ENCODE data around the gene KRTAP10-8.
"Not testable (repeated sequence)": the region's sequence is repeated elsewhere in the genome, so short reads cannot be mapped to it uniquely, and the experiment has no call there.

- TF ChIP-seq ARNTL (CRISPR knock-in tag; IDR thresholded peaks at IDR 0.05; ENCODE audit: borderline replicate concordance, low read depth); RARB (CRISPR knock-in tag; IDR thresholded peaks at IDR 0.05); ISL1 (CRISPR knock-in tag; IDR thresholded peaks at IDR 0.05); CSDC2 (CRISPR knock-in tag; IDR thresholded peaks at IDR 0.05); CSRNP3 (CRISPR knock-in tag; IDR thresholded peaks at IDR 0.05): not testable (repeated sequence)
Observed at GRCh38 chr21:44661567-44661966, 49.7 kb downstream of the KRTAP10-8 start.

All from SK-N-SH treated with all-trans-retinoic acid at 6 μM for 48 hours (cell line).